HCT116 (cell line): ENCODE results near the gene C4A.
A peak's percentile ranks its signal among the peaks of the same experiment; 100 is the strongest.

Experiments used
- CEBPB ChIP-seq: IDR thresholded peaks from 2 replicates; pipeline ENCODE4 v1.6.1; 2012; ENCODE audit warnings: low read depth
- EGR1 ChIP-seq: IDR thresholded peaks from 2 replicates; pipeline ENCODE4 v1.6.1; 2012; ENCODE audit warnings: low read depth
- EZH2 ChIP-seq: fragments of 200-600 bp; sonication (generic); IDR thresholded peaks from 2 replicates; pipeline ENCODE4 v1.6.1; 2017; ENCODE audit warnings: antibody characterized with exemption, mixed run types
- FOSL1 ChIP-seq: IDR thresholded peaks from 2 replicates; pipeline ENCODE4 v1.6.1; 2012; ENCODE audit warnings: low read depth
- JUND ChIP-seq: IDR thresholded peaks from 2 replicates; pipeline ENCODE4 v1.6.1; 2012
- POLR2A ChIP-seq: IDR thresholded peaks from 2 replicates; pipeline ENCODE4 v1.7.0; 2011; ENCODE audit warnings: borderline replicate concordance; ENCODE audit not compliant: insufficient read depth, insufficient read length; ENCODE audit errors: extremely low read depth
- POLR2AphosphoS5 ChIP-seq: IDR thresholded peaks from 2 replicates; pipeline ENCODE4 v1.6.1; 2011; ENCODE audit warnings: mild to moderate bottlenecking, low read depth, low read length, moderate library complexity
- SRF ChIP-seq: IDR thresholded peaks from 2 replicates; pipeline ENCODE4 v1.6.1; 2012; ENCODE audit warnings: low read depth
- ZFX ChIP-seq: fragments of 450-650 bp; IDR thresholded peaks from 2 replicates; pipeline ENCODE4 v1.6.1; 2017
- ZNF274 ChIP-seq: fragments of 200-500 bp; sonication (Bioruptor generic); IDR thresholded peaks from 2 replicates; pipeline ENCODE4 v1.6.1; 2014; ENCODE audit warnings: mild to moderate bottlenecking, low read depth, low read length, inconsistent platforms
- TF ChIP-seq, protein P1 (sequence below): IDR thresholded peaks from 2 replicates; pipeline ENCODE4 v1.6.1; 2012
- TF ChIP-seq, protein P2 (sequence below), 3 experiments: fragments of 200-600 bp in 1 of 3; sonication (generic) in 1 of 3; IDR thresholded peaks in 2 of 3; conservative IDR thresholded peaks in 1 of 3; 2 replicates each; pipeline ENCODE4 v1.5.1; 2012 to 2017; ENCODE audit warnings: low read depth in 2 of 3, low read length in 2 of 3, antibody characterized with exemption in 1 of 3, borderline replicate concordance in 1 of 3, control low read depth in 1 of 3, mild to moderate bottlenecking in 1 of 3, mixed read lengths in 1 of 3, mixed run types in 1 of 3, moderate library complexity in 1 of 3; ENCODE audit not compliant: insufficient read depth in 1 of 3
- TF ChIP-seq, protein P3 (sequence below): IDR thresholded peaks from 2 replicates; pipeline ENCODE4 v1.6.1; 2012; ENCODE audit warnings: low read depth

DNA sequence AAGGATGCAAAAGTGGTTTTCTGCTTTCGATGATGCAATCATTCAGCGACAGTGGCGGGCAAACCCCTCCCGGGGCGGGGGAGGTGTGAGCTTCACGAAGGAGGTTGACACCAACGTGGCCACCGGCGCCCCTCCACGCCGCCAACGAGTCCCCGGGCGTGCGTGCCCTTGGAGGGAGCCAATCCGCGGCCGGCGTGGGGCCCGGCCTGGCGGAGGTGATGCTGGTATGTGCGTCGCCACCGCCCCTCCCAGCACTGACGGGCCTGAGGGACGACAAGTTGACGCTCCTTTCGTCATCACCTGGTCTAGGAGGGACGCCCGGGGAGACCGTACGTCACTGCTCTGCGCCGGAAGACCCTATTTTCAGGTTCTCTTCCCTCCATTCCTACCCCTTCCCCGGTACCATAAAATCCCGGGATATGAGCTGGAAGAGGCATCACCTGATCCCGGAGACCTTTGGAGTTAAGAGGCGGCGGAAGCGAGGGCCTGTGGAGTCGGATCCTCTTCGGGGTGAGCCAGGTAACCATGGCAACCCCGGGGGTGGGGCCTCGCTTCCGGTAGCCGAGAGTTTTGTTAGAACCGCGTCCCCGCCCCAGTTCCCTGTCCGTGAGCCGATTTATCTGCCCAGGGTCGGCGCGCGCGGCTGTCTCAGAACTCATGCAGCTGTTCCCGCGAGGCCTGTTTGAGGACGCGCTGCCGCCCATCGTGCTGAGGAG, 9.7 kb upstream of the C4A start, which contains the start of gene DXO:
- TF ChIP-seq POLR2A = no peak
- TF ChIP-seq, protein P1, sequence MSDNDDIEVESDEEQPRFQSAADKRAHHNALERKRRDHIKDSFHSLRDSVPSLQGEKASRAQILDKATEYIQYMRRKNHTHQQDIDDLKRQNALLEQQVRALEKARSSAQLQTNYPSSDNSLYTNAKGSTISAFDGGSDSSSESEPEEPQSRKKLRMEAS = peak; percentile 89
- TF ChIP-seq, protein P2, sequence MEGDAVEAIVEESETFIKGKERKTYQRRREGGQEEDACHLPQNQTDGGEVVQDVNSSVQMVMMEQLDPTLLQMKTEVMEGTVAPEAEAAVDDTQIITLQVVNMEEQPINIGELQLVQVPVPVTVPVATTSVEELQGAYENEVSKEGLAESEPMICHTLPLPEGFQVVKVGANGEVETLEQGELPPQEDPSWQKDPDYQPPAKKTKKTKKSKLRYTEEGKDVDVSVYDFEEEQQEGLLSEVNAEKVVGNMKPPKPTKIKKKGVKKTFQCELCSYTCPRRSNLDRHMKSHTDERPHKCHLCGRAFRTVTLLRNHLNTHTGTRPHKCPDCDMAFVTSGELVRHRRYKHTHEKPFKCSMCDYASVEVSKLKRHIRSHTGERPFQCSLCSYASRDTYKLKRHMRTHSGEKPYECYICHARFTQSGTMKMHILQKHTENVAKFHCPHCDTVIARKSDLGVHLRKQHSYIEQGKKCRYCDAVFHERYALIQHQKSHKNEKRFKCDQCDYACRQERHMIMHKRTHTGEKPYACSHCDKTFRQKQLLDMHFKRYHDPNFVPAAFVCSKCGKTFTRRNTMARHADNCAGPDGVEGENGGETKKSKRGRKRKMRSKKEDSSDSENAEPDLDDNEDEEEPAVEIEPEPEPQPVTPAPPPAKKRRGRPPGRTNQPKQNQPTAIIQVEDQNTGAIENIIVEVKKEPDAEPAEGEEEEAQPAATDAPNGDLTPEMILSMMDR (IDR thresholded peaks at IDR 0.05 in 2 of 3, conservative IDR thresholded peaks at IDR 0.05 in 1 of 3; ENCODE audit: borderline replicate concordance in 1 of 3, insufficient read depth in 1 of 3, low read depth in 2 of 3, low read length in 2 of 3) = no peak
- peak; percentile 29; the same call in 1 of the 2 replicates for TF ChIP-seq POLR2AphosphoS5
- TF ChIP-seq SRF = peak; percentile 97
- TF ChIP-seq, protein P3, sequence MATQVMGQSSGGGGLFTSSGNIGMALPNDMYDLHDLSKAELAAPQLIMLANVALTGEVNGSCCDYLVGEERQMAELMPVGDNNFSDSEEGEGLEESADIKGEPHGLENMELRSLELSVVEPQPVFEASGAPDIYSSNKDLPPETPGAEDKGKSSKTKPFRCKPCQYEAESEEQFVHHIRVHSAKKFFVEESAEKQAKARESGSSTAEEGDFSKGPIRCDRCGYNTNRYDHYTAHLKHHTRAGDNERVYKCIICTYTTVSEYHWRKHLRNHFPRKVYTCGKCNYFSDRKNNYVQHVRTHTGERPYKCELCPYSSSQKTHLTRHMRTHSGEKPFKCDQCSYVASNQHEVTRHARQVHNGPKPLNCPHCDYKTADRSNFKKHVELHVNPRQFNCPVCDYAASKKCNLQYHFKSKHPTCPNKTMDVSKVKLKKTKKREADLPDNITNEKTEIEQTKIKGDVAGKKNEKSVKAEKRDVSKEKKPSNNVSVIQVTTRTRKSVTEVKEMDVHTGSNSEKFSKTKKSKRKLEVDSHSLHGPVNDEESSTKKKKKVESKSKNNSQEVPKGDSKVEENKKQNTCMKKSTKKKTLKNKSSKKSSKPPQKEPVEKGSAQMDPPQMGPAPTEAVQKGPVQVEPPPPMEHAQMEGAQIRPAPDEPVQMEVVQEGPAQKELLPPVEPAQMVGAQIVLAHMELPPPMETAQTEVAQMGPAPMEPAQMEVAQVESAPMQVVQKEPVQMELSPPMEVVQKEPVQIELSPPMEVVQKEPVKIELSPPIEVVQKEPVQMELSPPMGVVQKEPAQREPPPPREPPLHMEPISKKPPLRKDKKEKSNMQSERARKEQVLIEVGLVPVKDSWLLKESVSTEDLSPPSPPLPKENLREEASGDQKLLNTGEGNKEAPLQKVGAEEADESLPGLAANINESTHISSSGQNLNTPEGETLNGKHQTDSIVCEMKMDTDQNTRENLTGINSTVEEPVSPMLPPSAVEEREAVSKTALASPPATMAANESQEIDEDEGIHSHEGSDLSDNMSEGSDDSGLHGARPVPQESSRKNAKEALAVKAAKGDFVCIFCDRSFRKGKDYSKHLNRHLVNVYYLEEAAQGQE = no peak
- no peak for TF ChIP-seq EZH2
- peak; percentile 89; the same call in 1 of the 2 replicates for TF ChIP-seq CEBPB
- peak; percentile 90 for TF ChIP-seq EGR1
- TF ChIP-seq ZNF274 = no peak
- no peak for TF ChIP-seq FOSL1
- no peak for TF ChIP-seq JUND
- TF ChIP-seq ZFX = peak; percentile 38
